Sigmoid colon (tissue), 7 donors: ENCODE data around the gene DSC3. TPM values are rescaled to one million over a fixed set of nuclear protein-coding genes. Genes with fewer than 3 reads are reported as not detected.
"Not testable (repeated sequence)": the region's sequence is repeated elsewhere in the genome, so short reads cannot be mapped to it uniquely, and the experiment has no call there.

ENCODE experiments used
- DNase-seq: peaks from one replicate; pipeline ENCODE4 v3.0.0-alpha.2; 2019
- H3K27ac ChIP-seq, 4 donors: fragments of 200-600 bp; sonication (generic); one replicate each; pipeline ENCODE4 v1.5.1; 2016 to 2019; ENCODE audit warnings: mild to moderate bottlenecking in 1 of 4
- H3K27me3 ChIP-seq, 3 donors: fragments of 200-600 bp; sonication (generic); one replicate each; pipeline ENCODE4 v1.5.1; 2019; ENCODE audit warnings: mild to moderate bottlenecking in 1 of 3
- H3K36me3 ChIP-seq, 4 donors: fragments of 200-600 bp; sonication (generic); one replicate each; pipeline ENCODE4 v1.5.1; 2016 to 2019
- H3K4me1 ChIP-seq, 4 donors: fragments of 200-600 bp; sonication (generic); one replicate each; pipeline ENCODE4 v1.5.1; 2017 to 2019
- H3K4me3 ChIP-seq, 4 donors: fragments of 200-600 bp; sonication (generic); one replicate each; pipeline ENCODE4 v1.5.1; 2017 to 2019; ENCODE audit warnings: mild to moderate bottlenecking in 2 of 4, moderate library complexity in 1 of 4
- H3K9me3 ChIP-seq, 4 donors: fragments of 200-600 bp in 3 of 4; sonication (generic) in 3 of 4; one replicate each; pipeline versions ENCODE4 v1.5.1 to v1.6.1; 2013 to 2019
- CTCF ChIP-seq, 4 experiments: fragments of 450-650 bp in 3 of 4; fragments of 200-600 bp in 1 of 4; IDR thresholded peaks; one replicate each; pipeline ENCODE4 v1.5.1; 2016 to 2019; ENCODE audit warnings: antibody characterized with exemption in 4 of 4, mild to moderate bottlenecking in 3 of 4, moderate library complexity in 2 of 4
- EP300 ChIP-seq, 4 donors: sonication (generic); formaldehyde crosslinking; IDR thresholded peaks; one replicate each; pipeline ENCODE4 v1.6.1; 2017; ENCODE audit warnings: antibody characterized with exemption in 4 of 4
- POLR2A ChIP-seq, 2 donors: fragments of 450-650 bp; IDR thresholded peaks; one replicate each; pipeline ENCODE4 v1.6.1; 2016; ENCODE audit warnings: antibody characterized with exemption in 2 of 2, mild to moderate bottlenecking in 2 of 2, moderate library complexity in 2 of 2
- POLR2AphosphoS5 ChIP-seq, 4 donors: sonication (generic); formaldehyde crosslinking; IDR thresholded peaks; one replicate each; pipeline ENCODE4 v1.6.1; 2017; ENCODE audit warnings: antibody characterized with exemption in 4 of 4
- WGBS, 2 donors: extraction: QIAGEN DNeasy Blood & Tissue Kit; methylation state at CpG; one replicate each; pipeline ENCODE4 v1.1.7; 2013; 5-methylcytosine and 5-hydroxymethylcytosine counted together
- intact Hi-C: fragments of 100-400 bp; cut with DNase I; formaldehyde crosslinking; loops from one replicate; pipeline ENCODE4 v1.15.1; 2023
- polyA plus RNA-seq, 3 donors: library from polyadenylated mRNA; stranded (reverse); fragments of 200-250 nt; gene quantifications; one replicate each; pipeline ENCODE4 v1.2.3, GENCODE V29; 2013
- total RNA-seq, 4 donors: library from RNA; depleted of rRNA; stranded (reverse); fragments of >200 nt; gene quantifications; one replicate each; pipeline ENCODE4 v1.1.0, GENCODE V29; 2016
- donor health status: healthy with polysubstance abuse.
- donor health status: Bipolar disorder and iron deficiency.
- donor health status: healthy.

DSC3 gene
- total and polyA plus RNA-seq, 7 donors: under 0.01 to 0.49 (median 0.04) TPM; not detected in 3

- intact Hi-C loops: no loop called here
- Histone ChIP-seq H3K4me1 (peaks cover 0 to 24% (median 15%) of the 10 kb centered on the region in 4 donors), H3K27ac (no peak overlapping the region), H3K36me3 (no peaks in the 10 kb centered on the region), H3K9me3 (no peaks in the 10 kb centered on the region), H3K27me3 (peaks cover 28 to 61% (median 32%) of the 10 kb centered on the region in 3 donors), H3K4me3 (peak overlapping the region in 3 of 4 donors; percentile 2 to 39 (median 33))
- DNase-seq: no peak
- WGBS, 2 donors: 3 to 8% methylated on average over 17 of the region's 17 CpGs
- no peak for TF ChIP-seq CTCF (IDR thresholded peaks at IDR 0.05)
- TF ChIP-seq POLR2AphosphoS5 (IDR thresholded peaks at IDR 0.05): no peak
- no peak for TF ChIP-seq POLR2A (IDR thresholded peaks at IDR 0.05)
- no peak for TF ChIP-seq EP300 (IDR thresholded peaks at IDR 0.05)
These were observed 497 bp downstream of the DSC3 start for GRCh38 chr18:31042084-31042405.

- intact Hi-C loops: no loop called here
- TF ChIP-seq EP300 (IDR thresholded peaks at IDR 0.05) (no peak), CTCF (IDR thresholded peaks at IDR 0.05) (no peak), POLR2AphosphoS5 (IDR thresholded peaks at IDR 0.05) (no peak), POLR2A (IDR thresholded peaks at IDR 0.05) (no peak)
- no peaks in the 10 kb centered on the region for H3K36me3 ChIP-seq
- H3K27ac ChIP-seq: no peak overlapping the region
- 4% methylated on average over 52 of the region's 52 CpGs for WGBS, 2 donors
- H3K4me1 ChIP-seq: peaks cover 0 to 24% (median 15%) of the 10 kb centered on the region in 4 donors
- no peaks in the 10 kb centered on the region for H3K9me3 ChIP-seq
- peaks cover 28 to 61% (median 32%) of the 10 kb centered on the region in 3 donors for H3K27me3 ChIP-seq
- DNase-seq: no peak
- peak overlapping the region in 2 of 4 donors; percentile 21 to 33 for H3K4me3 ChIP-seq
These were observed 1.1 kb downstream of the DSC3 start for GRCh38 chr18:31041271-31042083.

GRCh38 chr18:31040686-31041270 is 1.8 kb downstream of the DSC3 start:
- intact Hi-C loops: no loop called here
- Histone ChIP-seq H3K4me3 (no peak overlapping the region), H3K27ac (no peak overlapping the region), H3K27me3 (peaks cover 28 to 61% (median 32%) of the 10 kb centered on the region in 3 donors), H3K36me3 (no peaks in the 10 kb centered on the region), H3K4me1 (peaks cover 0 to 24% (median 15%) of the 10 kb centered on the region in 4 donors), H3K9me3 (no peaks in the 10 kb centered on the region)
- DNase-seq: no peak
- 4 to 6% methylated on average over 18 of the region's 18 CpGs for WGBS, 2 donors
- no peak for TF ChIP-seq POLR2AphosphoS5 (IDR thresholded peaks at IDR 0.05)
- TF ChIP-seq POLR2A (IDR thresholded peaks at IDR 0.05): no peak
- TF ChIP-seq CTCF (IDR thresholded peaks at IDR 0.05): no peak

GRCh38 chr18:31039426-31039825 is 3.1 kb downstream of the DSC3 start:
- Histone ChIP-seq H3K27ac (no peak overlapping the region), H3K27me3 (peaks cover 28 to 58% (median 32%) of the 10 kb centered on the region in 3 donors), H3K4me1 (peaks cover 0 to 24% (median 15%) of the 10 kb centered on the region in 4 donors), H3K9me3 (no peaks in the 10 kb centered on the region), H3K36me3 (no peaks in the 10 kb centered on the region), H3K4me3 (no peak overlapping the region)
- intact Hi-C loops: no loop called here
- no peak for TF ChIP-seq POLR2AphosphoS5 (IDR thresholded peaks at IDR 0.05)
- TF ChIP-seq CTCF (IDR thresholded peaks at IDR 0.05): no peak
- no peak for TF ChIP-seq POLR2A (IDR thresholded peaks at IDR 0.05)
- TF ChIP-seq EP300 (IDR thresholded peaks at IDR 0.05): no peak
- WGBS, 2 donors: 70 to 74% methylated on average over 3 of the region's 3 CpGs
- no peak for DNase-seq

GRCh38 chr18:31037686-31038085 is 4.9 kb downstream of the DSC3 start:
- H3K4me3 ChIP-seq, DNase-seq, H3K27ac ChIP-seq, intact Hi-C loops, H3K36me3 ChIP-seq, H3K9me3 ChIP-seq: not testable (repeated sequence)
- peaks cover 21 to 41% (median 29%) of the 10 kb centered on the region in 3 donors for H3K27me3 ChIP-seq
- peaks cover 0 to 21% (median 13%) of the 10 kb centered on the region in 4 donors for H3K4me1 ChIP-seq
- 93 to 94% methylated on average over 5 of the region's 5 CpGs for WGBS, 2 donors
